Measurements from ENCODE around the gene ANKRD24.
"Not testable (repeated sequence)": the region's sequence is repeated elsewhere in the genome, so short reads cannot be mapped to it uniquely, and the experiment has no call there.

The ANKRD24 gene

DNA sequence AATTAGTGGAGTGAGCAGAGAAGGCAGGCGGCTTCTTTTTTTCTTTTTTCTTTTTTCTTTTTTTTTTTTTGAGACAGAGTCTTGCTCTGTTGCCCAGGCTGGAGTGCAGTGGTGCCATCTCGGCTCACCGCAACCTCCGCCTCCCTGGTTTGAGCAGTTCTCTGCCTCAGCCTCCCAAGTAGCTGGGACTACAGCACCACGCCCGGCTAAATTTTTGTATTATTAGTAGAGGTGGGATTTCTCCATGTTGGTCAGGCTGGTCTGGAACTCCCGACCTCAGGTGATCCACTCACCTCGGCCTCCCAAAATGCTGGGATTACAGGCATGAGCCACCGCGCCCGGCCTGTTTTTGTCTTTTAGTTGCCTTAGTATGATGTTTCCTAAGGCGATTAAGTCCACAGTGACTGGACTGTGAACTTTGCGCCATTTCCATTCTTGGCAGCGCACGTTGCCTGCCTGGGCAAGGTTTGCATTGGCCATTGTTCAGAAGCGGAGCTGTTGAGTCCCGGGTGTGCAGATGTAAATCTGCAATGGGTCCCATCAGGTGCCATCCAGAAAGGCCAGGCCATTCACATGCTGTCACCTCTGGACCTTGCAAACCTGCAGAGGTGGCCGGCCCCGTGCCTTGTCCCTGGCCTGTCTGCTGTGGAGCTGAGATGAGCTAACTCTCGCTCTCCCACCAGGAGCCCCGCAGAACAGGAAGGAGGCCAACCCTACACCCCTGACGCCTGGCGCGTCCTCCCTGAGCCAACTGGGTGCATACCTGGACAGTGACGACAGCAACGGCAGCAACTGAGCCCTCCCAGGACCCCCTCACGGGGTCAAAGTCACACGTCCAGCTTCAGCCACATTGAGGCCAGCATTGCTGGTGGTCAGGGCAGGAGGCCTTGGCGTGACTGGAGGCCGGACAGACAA is 85.7 kb downstream of the ANKRD24 start:
- DNase-seq (ENCODE audit: low spot score) = no peak

DNA sequence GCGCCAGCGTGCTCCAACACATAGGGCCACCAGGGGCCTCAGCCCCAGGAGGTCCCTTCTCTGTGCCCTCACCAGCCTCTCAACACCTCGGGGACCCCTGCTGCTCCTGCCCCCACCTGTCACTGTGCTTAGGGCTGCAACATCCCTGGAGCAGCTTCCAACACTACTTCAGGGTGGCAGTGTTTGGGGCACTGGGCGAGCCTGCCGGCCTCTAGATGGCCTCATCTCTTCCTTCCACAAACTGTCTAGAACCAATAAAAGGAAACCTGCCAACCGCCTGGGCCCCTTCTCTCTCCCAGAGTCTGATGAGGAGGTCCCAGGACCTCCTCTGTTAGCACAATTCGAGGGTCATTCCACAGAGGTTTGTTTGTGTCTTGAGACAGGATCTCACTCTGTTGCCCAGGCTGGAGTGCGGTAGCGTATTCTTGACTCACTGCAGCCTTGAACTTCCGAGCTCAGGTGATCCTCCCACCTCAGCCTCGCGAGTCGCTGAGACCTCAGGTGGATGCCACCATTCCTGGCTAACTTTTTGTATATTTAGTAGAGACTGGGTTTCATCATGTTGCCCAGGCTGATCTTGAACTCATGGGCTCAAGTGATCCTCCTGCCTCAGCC is 86.4 kb downstream of the ANKRD24 start:
- no peak for DNase-seq (ENCODE audit: low spot score)

DNA sequence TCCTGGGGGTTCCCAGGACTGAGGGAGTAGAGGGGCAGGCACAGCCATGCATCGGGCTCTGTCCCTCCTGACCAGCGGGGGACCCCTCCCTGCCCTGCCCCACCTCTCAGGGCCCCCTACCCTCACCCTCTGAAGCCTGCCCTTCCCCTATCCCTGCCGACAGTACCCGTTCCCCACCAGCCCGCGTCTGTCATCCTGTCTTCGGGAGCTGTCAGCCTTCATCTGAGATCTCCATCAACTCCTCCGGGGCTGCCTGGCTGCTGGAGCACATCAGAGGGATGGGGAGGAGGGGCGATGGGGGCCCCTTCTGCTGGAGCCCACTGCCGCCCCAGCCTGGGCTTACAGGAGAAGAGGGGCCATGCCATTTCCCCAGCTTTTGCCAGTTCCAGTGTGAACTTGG is 90.4 kb downstream of the ANKRD24 start:
- no peak for DNase-seq (ENCODE audit: low spot score)

DNA sequence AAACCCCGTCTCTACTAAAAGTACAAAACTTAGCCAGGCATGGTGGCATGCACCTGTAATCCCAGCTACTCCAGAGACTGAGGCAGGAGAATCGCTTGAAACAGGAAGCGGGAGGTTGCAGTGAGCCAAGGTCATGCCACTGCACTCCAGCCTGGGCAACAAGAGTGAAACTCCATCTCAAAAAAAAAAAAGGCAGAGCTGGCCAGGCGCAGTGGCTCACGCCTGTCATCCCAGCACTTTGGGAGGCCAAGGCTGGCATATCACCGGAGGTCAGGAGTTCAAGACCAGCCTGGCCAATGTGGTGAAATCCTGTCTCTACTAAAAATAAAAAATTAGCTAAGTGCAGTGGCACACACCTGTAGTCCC is 91.8 kb downstream of the ANKRD24 start:
- not testable (repeated sequence) for DNase-seq (ENCODE audit: low spot score)

All from kidney tubule cell (primary cell).